Ovary (tissue), 3 donors: ENCODE data around the gene RERG.

Experiments used
- EP300 ChIP-seq: sonication (generic); formaldehyde crosslinking; IDR thresholded peaks from one replicate; pipeline ENCODE4 v1.6.1; 2017; ENCODE audit warnings: antibody characterized with exemption
- POLR2A ChIP-seq: fragments of 450-650 bp; IDR thresholded peaks from one replicate; pipeline ENCODE4 v1.6.1; 2017; ENCODE audit warnings: antibody characterized with exemption, mild to moderate bottlenecking, moderate library complexity
- TF ChIP-seq, protein P1 (sequence below), 3 donors: fragments of 450-650 bp in 2 of 3; fragments of 200-600 bp in 1 of 3; IDR thresholded peaks; one replicate each; pipeline versions ENCODE4 v1.5.1 to v1.8.0; 2016 to 2022; ENCODE audit warnings: antibody characterized with exemption in 3 of 3, mild to moderate bottlenecking in 1 of 3
- donor health status: DM: no; HTN: no; CAD: no.

DNA sequence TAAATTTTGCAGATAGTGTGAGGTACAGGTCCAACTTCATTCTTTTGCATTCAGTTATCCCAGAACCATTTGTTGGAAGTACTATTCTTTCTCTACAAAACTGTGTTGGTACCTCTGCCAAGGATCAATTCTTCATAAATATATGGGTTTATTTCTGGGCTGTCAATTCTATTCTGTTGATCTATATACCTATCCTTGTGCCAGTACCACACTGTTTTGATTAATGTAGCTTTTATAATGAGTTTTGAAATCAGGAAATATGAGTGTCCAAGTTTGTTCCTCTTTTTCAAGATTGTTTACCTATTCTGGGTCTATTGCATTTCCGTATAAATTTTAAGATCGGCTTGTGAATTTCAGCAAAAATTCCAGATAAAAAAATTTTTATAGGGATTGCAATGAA is 48.1 kb downstream of the RERG start:
- TF ChIP-seq, protein P1, sequence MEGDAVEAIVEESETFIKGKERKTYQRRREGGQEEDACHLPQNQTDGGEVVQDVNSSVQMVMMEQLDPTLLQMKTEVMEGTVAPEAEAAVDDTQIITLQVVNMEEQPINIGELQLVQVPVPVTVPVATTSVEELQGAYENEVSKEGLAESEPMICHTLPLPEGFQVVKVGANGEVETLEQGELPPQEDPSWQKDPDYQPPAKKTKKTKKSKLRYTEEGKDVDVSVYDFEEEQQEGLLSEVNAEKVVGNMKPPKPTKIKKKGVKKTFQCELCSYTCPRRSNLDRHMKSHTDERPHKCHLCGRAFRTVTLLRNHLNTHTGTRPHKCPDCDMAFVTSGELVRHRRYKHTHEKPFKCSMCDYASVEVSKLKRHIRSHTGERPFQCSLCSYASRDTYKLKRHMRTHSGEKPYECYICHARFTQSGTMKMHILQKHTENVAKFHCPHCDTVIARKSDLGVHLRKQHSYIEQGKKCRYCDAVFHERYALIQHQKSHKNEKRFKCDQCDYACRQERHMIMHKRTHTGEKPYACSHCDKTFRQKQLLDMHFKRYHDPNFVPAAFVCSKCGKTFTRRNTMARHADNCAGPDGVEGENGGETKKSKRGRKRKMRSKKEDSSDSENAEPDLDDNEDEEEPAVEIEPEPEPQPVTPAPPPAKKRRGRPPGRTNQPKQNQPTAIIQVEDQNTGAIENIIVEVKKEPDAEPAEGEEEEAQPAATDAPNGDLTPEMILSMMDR (IDR thresholded peaks at IDR 0.05), result no peak
- TF ChIP-seq EP300 (no peak), POLR2A (no peak)
